ENCODE measurements around the gene ALDH3A1.
A peak's percentile ranks its signal among the peaks of the same experiment; 100 is the strongest.

Gene ALDH3A1

DNA sequence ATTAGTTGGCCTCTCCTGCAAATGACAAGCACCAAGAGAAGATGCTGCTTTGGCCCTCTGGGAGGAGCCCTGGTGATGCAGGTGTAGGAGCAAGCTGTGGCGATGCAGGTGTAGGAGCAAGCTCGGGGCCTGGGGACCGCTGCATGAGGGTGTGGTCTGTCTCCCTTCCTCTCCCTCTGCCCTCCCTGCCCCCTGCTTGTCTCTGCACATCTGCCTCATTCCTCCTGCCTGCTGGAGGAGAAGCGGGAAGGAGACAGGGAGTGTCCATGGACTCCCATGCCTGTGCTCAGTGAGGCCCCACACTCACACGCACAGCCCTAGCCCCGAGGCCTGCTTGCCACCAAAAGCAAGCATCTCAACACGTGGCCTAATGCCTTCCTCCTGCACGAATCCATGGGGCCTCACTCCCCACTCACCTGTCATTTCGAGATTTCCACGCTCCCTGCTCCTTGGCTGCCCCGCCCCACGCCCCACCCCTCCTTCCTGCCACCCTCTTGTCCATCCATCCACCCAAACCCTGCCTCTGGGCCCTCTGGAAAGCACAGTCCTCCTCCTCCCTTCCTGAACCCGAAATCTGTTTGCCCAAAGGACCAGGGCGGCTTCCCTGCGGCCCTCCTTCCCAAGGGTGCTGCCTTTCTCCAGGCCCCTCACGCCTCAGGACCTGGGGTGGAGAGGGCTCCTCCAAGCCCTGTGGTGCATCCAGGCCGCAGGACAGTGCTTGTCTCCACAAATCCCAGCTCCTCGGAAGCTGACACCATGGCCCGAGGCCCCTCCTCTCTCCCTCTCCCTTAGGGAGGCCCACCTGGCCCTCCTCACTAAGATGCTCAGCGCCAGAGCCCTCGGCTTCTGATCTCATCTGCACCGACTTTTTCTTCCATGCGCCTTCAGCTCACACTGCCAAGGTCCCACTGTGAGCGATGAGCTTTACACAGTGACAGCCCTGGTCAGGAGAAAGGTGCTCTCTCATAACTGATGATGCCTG is 11.8 kb upstream of the ALDH3A1 start:
- DNase-seq: no peak

DNA sequence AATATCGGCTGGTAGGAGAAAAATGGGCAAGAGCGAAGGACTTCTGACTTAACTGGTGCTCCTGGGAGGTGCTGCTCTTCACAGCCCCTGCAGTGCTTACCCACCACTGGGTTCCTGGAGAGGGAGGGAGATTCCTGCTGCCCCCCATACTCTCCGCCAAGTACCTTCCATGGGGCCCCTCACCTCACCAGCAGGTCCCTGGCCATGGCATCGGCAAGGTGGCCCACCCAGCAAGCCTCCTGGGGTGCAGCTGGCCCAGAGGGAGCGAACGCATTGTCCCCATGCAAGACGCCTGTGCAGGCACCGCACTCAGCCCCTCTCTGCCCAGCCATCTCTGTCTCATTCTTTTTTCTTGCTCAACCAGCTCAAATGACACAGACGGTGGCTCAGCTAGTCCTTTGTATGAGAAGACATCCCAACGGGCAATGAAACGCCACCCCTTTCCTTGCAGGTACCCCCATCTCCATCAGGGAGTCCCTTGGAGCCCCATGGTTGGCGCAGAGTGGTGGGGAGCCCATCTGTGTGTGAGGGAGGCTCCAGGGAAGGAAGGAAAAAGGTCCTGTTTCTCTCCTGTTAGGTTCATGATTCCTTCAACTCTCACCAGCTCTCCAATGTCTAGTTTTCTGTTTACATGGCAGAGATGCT is 9.6 kb upstream of the ALDH3A1 start:
- DNase-seq: no peak

DNA sequence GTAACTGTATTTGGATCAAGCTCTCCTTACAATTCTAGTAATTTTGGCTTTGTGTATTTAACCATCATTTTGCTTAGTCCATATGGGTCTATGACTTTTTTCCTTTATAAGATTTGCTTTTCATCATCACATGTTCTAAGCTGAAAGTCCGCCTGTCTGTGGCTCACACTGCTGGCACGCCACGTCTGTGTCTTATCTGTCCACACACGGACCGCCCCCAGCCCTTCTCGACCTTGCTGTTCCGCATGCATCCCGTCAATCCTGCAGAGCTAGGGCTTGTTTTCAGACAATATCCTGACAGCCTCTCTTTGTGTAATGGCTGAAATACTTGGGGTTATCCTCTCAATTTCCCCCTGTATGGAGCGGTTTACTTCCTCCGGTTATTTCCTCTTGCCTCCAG is 8.4 kb upstream of the ALDH3A1 start:
- DNase-seq: no peak

DNA sequence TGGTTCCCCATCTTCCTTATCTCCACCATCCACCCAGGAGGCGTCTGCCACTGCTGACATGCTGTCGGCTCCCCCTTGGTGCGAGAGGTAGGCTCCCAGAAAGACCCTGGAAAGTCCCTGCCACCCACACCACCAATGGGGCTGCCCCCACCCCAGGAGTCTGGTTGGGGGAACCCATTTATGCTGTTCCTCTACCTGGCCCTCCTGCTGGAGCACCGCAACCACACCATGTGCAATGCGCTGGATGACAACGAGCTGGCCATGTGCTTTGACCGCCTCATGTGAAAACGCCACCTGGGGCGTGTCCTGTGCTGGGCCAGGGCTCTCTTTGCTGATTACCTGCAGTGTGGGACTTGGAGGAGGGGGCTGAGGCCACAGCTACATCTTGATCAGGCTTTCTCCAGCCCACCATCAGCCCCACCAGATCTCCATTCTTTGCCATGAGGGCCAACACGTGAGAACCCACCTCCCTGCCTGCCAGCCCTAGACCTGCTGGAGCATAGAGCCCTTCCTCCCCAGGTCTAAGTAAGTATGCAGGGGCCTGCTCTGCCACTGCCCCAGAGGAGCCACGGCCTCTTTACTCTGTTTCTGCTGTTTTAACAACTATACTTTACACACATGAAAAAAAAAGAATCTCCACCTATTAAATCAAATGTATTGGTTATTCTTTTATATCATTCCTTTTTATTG is 7.9 kb upstream of the ALDH3A1 start:
- no peak for DNase-seq

DNA sequence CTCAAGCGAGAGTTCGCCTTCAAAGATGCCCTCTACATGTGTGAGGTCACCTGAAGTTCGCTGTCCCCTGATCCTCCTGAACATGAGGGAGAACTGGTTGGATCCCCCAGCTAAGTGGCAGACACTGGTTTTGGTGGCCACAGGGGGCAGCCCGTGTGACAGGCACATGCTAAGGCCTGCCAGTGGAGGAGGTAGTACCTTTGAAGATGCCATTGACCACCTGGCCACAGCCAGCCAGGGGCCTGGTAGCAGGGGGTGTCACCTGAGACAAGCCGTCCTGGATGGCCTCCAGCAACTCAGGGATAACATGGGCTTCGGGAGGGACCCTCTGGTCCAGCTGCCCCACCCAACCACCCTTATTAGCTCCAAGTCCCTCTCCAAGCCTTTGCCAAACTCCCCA is 7.3 kb upstream of the ALDH3A1 start:
- no peak for DNase-seq

DNA sequence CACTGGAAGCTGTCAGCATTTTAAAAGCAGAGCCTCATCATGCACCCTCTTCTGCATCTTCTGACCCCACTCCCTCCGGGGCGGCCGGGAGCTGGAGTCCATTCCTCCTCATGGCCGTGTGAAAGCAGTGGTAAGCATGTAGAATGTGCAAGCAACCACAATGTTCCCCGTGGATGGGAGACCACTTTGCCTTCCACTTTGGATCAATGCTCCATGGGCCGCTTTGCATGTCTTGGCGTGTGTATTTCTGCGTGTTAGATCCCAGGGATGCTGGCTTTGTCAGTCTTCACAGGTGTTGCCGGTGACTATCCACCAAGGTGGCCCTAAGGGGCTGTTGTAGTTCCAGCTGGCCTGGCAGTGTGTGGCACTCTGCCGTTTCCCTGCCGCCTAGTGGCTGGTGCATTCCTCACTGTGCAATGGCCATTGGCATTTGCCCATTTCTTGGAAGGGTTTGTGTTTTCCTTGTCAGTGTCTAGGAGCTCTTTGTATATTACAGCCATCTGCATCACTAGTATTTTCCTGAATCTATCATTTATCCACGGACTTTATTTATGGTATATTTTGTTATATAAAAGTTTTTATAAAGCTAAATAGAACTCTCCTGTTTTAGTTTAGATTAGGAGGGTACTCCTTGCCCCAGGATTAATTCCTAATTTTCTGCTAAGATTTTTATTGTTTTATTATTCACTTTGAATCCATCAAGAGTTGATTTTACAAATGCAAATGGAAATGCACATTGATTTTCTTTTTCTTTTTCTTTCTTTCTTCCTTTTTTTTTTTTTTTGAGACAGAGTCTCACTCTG is 5.8 kb upstream of the ALDH3A1 start:
- DNase-seq: no peak

DNA sequence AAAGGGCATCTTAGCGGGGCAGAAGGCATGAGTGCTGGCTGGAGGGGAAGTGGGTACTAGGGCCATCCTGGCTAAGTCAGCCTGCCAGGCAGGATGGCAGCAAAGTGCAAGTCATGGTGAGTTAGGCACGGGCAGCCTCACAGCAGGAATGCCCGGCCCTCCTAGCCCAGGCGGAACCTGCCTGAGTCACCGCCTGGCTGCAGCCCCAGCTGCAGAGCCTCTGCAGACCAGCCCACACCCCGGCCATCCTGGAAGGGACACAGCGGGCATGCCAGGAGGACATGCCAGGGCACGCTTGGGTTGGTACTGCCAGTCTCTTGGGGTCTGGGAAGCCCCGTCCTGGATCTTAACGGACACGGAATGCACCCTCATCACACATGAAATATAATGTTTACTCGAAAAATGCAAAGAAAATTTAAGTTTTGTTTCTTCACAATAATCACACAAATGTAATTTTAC is 5.0 kb upstream of the ALDH3A1 start:
- DNase-seq: no peak

DNA sequence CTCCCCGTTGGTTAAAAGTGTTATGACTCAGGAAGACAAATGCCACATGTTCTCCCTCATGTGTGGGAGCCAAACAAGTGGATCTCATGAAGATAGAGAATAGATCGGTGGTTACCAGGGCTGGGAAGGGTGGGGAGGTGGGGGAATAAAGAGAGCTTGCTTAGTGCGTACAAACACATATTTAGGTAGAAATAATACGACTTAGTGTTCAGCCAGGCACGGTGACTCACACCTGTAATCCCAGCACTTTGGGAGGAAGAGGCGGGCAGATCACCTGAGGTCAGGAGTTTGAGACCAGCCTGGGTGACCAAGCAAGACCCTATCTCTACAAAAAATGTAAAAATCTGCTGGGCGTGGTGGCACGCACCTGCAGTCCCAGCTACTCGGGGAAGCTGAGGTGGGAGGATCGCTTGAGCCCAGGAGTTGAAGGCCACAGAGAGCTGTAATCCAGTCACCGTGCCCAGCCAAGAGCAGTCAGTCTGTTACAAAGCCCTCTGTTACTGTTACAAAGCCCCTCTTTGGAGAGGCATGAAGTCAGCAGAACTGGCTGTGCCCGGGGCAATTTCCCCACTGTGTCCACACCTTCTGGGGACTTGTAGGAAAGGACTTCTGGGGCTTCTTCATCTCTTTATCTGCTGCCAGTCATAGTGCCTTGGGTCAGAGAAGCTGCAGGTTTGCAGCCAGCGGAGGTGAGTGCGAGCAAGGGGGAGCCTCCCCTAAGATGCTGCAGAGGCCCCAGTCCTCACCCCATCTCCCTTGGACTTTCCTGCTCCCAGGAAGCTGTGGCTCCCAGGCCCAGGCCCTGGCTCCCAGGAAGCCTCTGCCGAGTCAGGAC is 4.3 kb upstream of the ALDH3A1 start:
- DNase-seq: no peak

DNA sequence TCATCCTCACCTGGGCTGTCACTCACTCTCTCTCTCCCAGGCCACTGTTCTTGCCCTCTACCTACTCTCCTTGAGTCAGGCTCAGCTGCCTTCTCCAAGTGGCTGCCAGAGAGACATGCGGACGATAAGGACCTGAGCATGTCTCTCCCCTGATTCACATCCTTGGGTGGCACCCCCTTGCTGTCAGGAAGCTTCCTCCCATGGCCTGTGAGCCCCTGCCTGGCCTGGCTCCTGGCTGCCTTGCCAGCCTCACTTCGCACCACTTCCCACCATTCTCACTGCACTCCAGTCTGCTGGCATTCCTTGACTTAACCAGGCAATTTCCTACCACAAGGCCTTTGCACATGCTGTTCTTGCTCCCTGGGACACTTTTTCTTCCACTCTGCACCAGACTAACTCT is 2.7 kb upstream of the ALDH3A1 start:
- no peak for DNase-seq

DNA sequence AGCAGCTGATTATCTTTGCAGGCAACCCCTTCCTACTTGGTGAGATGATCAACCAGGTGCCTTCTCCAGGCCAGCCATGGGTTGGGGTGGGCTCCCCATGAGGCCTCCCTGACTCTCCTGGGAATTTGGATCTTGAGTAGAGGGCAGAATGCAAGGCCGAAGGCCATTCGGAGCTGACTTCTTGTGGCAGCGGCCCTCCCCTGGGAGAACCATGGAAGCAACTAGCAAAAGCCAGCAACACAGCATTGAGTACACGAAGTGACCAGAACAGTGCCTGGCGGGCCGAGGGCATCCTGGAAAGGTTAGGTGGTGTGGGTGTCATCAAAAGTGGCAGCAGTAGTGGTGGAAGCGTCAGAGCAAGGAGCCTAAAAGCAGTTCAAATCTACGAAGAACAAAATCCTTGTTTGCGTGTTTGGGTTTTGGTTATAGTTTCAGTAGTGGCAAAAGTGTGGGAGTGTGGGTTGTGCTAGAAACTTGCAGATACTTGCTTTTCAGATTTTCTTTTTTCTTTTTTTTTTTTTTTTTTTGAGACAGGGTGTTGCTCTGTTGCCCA is 2.0 kb upstream of the ALDH3A1 start:
- DNase-seq: no peak

DNA sequence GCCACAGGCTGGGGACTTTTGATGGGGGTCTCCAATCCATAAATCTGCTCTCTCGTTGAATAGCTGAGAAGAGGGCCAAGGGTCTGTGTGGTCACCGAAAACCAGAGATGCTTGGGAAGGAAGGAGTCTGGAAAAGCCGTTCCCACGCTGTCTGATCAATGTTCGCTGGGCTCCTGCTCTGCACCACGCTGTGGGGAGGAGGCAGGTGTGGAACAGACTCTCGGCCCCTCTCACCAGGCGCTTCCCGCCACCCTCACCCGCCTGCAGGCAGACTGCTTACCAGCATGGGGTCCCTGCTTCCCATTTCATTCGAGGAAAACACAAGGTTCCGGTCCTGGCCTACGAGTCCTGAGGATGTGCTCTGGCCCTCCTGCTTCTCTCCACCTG is 702 bp upstream of the ALDH3A1 start:
- no peak for DNase-seq

DNA sequence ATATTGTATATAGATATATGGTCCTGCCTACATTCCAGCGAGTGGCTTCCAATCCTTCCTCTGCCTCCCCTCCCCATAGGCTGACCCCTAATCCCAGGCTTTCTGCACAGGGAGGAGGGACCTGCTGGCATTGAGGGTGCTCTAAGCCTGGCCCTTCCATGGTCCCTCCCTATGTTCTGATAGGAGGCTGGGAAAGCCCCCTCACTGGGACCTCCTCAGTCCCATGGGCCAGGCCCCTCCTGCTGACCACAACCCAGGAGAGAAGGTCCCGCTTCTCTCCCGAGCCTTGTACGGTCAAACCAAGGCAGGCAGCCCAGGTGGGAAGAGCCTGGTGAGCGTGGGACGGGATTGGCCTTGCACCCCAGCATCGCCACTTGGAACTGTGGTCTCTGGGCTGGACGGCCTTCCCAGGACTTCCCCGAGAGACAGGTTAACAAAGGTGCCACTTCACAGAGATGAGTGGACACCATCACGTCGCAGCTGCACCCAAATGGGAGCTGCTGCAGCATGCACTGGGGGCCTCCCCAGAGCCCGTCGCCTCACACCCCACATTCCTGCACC is 859 bp downstream of the ALDH3A1 start:
- DNase-seq: no peak

DNA sequence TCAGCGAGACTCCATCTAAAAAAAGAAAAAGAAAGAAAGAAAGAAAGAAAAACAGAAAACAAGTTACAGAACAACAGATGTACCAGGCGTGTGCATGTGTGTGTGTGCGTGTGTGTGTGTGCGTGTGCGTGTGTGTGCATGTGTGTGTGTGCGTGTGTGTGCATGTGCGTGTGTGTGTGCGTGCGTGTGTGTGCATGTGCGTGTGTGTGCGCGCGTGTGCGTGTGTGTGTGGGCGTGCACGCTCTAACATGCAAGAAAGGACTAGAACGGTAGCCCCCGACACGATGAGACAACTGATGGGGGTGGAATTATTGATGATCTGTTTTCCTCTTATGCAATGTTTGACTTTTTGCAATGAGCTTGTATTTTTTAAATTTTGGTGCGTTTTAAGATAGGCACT is 1.6 kb downstream of the ALDH3A1 start:
- no peak for DNase-seq

DNA sequence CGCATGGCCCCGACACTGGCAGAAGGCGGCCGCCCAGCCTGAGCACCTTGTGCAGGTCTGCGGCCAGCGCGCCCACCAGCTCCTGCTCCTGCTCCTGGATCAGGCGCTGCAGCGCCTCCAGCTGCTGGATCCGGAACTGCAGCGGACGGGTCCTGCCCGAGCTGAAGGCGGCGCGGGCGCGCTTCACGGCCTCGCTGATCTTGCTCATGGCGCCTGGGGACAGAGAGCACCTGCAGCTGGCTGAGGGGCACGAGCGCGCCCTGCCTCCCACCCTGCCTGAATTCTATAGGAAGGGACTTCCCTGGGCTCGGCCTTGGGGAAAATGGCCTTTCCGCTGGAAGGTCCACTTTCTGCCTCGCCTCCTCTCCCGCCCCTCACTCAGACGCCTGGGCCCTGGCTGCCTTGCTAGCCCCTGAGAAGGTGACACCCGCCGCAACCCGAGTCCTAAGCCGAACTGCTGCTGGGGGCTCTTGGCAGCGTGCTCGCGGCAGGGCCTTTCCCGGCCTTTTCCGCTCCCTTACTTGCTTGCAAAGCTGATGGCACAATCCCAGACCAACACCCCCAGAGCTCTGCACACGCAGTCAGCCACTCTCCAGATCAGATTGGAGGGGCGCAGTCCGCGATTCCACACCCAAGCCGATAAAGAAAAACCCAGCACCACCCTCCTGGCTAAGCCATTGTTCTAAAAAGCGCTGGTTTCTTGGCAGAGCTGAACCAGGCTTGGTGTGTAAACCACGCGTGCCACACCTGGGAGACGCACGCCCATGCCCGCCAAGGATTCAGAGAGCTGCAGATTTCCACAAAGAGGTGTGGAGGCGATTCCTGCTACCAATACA is 3.0 kb downstream of the ALDH3A1 start:
- peak; percentile 92 to 93 for DNase-seq

DNA sequence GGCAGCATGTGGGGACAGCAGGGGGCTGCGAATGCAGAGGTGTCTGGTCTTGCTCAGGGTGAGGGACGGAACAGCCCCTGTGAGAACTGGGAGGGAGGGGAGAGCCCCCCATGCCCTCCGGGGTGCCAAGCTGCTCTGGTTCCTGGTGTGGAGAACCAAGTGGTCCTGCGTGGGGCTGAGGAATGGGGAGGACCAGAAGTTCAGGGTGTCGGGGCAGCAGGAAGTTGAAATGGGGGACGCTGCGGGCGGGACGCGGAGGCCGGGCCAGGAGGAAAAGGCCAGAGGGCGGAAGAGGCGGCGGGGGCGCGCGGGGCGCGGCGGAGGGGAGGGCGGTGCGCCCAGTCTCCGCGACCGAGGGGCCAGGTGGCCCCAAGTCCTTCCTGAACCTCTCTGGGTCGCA is 3.6 kb downstream of the ALDH3A1 start:
- no peak for DNase-seq

DNA sequence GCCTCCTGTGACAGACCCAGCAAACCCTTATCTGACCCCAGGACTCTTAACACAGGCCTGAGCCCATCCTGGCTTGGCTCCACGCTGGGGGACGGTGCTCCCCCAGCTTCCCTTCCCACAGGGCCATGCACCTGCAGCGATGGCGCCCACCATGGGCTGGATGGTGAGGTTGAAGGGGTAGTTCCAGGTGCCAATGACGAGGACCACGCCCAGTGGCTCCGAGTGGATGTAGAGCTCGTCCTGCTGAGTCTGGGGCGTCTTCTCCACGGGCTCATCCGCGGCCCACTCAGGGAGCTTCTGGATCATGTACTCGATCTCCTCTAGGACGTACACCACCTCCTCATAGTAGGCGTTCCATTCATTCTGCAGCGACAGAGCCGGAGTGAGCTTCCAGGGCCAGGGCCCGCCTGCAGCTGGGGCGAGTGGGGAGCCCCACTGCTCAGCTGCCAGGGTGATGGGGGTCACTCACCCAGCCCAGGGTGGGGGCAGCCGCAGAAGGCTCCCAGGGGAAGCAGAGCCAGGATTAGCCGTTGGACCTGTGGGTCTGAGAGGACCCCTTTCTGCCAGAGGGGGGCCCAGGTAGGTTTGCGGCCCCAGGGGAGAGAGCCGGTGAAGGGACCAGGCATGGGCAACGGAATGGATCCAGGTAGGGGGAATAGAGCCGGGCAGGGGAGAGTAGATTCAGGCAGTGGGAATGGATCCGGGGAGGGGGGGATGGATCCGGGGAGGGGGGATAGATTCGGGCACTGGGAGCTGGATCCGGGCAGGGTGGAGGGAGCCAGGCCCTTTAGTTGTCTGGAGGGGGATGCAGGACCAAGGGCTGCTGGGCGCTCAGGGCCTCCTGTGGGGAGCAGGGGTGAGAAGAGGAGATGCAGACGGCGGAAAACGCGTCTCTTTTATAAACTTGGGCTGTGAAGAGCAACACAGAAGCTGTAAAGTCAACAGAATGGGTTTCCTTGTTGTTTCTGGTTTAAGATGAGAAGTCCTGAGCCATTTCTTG is 4.7 kb downstream of the ALDH3A1 start:
- no peak for DNase-seq

DNA sequence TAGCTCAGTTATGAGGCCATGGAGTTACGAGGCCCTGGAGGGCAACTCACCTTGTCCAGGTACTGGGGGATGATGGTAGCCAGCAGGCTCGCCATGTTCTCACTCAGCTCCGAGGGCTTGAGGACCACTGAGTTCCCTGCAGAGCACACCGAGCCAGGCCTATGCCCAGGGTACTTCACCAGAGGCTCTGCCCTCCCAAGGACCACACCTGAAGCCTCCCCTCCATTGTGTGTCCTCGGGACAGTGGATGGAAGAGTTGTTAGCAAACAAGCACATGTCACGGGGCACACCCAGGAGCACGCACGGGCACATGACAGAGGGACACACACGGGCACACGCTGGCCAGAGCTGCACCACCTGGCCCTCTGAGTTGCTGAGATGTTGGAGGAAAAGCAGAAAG is 5.6 kb downstream of the ALDH3A1 start:
- no peak for DNase-seq

DNA sequence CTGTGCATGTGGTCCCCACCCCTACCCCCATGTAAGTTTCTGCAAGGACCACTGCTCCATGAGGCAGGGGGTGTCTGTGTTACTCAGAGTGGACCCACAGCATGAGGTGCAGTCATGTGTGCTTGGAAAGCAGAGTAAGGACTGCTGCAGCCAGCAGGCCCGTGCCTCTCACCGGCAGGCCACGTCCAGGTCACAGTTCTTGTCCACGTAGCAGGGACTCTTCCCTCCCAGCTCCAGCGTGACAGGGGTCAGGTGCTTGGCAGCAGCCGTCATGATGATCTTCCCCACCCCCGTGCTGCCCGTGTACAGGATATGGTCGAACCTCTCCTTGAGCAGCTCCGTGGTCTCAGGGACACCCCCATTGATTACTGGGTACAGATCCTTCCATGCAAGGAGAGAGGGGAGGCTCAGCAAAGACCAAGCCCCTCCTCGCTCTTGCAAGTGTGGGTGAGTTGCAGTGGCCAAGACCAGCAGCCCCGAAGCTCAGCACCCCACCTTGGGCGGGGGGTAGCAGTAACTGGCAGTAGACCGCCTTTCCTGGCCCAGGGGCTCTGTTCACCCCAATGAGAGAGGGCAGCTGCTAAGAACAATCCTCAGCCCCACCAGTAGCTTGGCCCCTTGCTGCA is 6.2 kb downstream of the ALDH3A1 start:
- DNase-seq: no peak
